GM18951 (cell line): ENCODE results near the gene TMEM163.

ENCODE experiments used
- POLR2A ChIP-seq: IDR thresholded peaks from 4 replicates; pipeline ENCODE4 v1.6.1; 2011; ENCODE audit warnings: mild to moderate bottlenecking; ENCODE audit not compliant: insufficient read length, insufficient read depth; ENCODE audit errors: extremely low read depth
- in situ Hi-C: fragments of 300-500 bp; cut with MboI; formaldehyde crosslinking; loops from one replicate; pipeline ENCODE4 v1.12.0; 2022; ENCODE audit warnings: low sequenced_read_pairs, mixed read lengths, inconsistent platforms; ENCODE audit not compliant: unreplicated experiment

The TMEM163 gene

DNA sequence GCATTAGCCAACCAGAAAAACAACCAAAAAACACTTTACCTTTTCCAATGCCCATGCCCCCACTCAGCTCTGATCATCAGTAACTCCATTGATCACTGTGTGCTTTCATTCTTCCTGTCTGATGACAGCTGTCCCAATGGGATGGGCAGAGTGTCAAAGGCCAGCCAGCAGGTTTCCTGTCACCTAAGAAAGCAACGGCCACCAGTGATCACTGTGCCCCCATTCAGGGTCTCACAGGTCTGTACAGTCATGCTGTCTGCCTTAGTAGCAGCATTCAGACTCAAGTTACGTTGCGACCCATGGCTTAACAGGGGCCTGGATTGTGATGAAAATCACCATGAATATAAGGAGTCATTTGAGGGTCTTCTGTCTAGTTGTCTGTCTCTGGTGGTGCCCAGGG is 280.4 kb downstream of the TMEM163 start:
- in situ Hi-C loops: loop anchor here (25.0 kb wide), 1 partner anchor 551 kb away; no protein-coding TSS in a partner anchor
- no peak for TF ChIP-seq POLR2A

DNA sequence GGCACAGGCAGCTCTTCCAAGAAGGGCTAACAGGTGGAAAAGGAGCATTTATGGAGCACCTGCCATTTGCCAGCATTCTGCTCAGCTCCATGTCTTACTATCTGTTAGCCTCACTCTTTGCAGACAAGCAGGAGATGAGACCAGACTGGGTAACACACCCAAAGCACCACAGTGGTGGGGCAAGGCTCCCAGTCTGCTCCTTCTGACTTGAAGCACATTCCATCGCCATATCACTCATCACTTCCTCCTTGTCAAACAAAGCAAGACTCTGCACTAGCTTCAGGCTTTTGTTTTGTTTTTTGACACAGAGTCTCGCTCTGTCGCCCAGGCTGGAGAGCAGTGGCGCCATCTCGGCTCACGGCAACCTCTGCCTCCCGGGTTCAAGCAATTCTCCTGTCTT is 282.1 kb downstream of the TMEM163 start:
- in situ Hi-C loops: loop anchor here (25.0 kb wide), 1 partner anchor 549 kb away; no protein-coding TSS in a partner anchor
- no peak for TF ChIP-seq POLR2A

- no peak for TF ChIP-seq POLR2A
- in situ Hi-C loops: loop anchor here (25.0 kb wide), 1 partner anchor 549 kb away; no protein-coding TSS in a partner anchor
Observed at GRCh38 chr2:134435936-134436335, 282.9 kb downstream of the TMEM163 start.

DNA sequence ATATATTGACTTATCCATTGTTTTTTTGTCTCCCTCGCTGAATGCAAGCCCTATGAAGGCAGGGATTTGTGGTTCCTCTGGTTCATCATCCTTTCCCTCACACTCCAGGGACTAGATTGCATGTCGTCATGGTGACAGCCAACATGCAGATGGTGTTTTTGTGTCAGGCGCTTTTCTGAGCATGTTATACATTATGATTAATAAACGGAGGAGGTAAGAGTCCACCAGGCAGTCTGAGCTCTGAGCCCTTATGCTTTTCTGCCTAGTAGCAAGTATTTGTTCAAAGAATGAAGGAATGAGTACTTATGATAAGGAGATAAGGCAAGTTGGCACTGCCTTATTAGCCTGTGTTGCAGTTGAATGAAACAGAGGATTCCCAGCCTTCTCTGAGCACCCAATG is 283.3 kb downstream of the TMEM163 start:
- TF ChIP-seq POLR2A: no peak
- in situ Hi-C loops: loop anchor here (25.0 kb wide), 1 partner anchor 548 kb away; no protein-coding TSS in a partner anchor

- in situ Hi-C loops: loop anchor here (25.0 kb wide), 1 partner anchor 547 kb away; no protein-coding TSS in a partner anchor
- no peak for TF ChIP-seq POLR2A
Observed at GRCh38 chr2:134433979-134434378, 284.8 kb downstream of the TMEM163 start.

DNA sequence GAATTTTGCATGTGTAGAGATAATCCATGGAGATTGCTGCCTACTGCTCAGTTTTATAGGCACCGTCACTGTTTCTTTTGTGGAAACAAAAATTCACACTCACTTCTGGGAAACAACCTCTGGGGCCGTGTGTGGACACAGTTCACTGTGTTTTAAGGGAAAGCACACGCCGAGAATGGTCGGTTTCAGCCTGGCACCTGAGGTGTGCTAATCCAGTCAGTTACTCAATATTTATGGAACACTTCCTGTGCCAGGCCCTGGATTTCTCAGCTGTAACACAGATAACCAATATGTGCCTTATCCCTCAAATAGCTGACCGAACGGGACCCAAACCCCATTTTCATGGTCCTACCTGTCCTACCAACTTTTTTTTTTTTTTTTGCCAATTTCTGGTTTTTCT is 285.3 kb downstream of the TMEM163 start:
- no peak for TF ChIP-seq POLR2A
- in situ Hi-C loops: loop anchor here (25.0 kb wide), 1 partner anchor 546 kb away; no protein-coding TSS in a partner anchor

- no peak for TF ChIP-seq POLR2A
- in situ Hi-C loops: loop anchor here (25.0 kb wide), 1 partner anchor 545 kb away; no protein-coding TSS in a partner anchor
Observed at GRCh38 chr2:134432435-134432883, 286.3 kb downstream of the TMEM163 start.

DNA sequence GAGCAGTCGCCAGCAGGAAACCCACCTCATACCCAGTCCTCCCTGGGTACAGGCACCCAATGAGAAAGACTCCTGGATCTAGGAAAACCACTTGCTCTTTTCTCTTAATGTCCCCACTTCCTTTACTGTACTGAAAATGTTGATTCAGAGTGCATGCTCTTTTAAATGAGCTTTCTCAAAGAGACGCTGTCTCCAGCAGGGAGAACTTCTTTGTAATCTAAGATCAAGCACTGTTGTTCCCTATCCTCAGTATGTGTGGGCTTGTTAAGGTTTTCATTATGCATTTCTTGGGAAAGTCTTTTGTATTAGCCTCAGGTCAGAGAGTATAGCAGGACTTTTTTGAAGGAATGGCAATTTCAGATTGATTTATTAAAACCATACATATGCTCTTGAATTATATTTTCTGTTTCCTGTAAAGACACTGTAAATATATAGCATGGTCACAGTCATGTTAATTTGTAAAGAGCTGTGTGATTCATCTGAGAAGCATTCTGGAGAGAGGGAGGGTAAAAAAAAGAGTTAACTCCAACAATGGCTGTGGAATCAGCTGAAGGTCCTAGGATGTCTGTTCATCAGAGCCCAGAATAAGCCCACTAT is 286.9 kb downstream of the TMEM163 start:
- in situ Hi-C loops: loop anchor here (25.0 kb wide), 1 partner anchor 545 kb away; no protein-coding TSS in a partner anchor
- TF ChIP-seq POLR2A: no peak

DNA sequence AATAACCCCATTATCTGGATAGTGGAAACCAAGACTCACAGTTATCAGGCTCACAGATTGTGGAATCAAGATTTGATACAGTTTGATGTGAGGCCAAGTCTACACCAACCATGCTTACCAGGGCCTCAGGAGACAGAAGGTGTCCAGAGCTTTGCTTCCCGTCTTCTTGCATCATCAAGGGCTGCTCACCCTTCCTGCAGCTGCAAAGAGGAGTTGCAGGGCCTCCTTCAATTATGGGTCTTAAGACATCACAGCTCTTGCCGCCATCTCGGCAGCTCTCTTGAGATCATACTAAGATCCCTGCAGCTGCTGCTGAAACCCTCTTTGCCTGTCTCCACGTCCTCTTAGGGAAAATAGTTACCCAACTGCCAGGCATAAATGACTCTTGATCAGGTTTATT is 288.9 kb downstream of the TMEM163 start:
- TF ChIP-seq POLR2A: no peak
- in situ Hi-C loops: loop anchor here (25.0 kb wide), 1 partner anchor 543 kb away; no protein-coding TSS in a partner anchor

DNA sequence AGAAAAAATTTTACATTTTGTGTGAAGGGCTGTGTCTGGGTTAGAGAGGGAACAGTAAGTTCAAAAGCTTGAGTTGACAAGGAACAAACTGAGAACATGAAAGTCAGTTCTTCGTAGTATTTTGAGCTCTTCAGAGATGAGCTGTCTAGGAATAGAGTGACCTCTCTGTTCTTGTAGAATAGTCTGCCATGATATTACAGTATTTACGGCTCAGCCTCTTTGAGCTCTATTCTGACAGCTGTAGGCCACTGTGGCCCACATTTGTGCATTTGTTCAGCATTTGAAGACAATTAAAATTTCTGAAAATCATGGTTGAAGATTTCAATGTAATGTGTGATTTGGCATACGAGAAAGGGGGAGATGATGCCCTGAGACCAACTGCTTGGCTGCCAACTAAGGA is 292.1 kb downstream of the TMEM163 start:
- TF ChIP-seq POLR2A: no peak

GRCh38 chr2:134425724-134426496 is 292.9 kb downstream of the TMEM163 start:
- TF ChIP-seq POLR2A: no peak
- in situ Hi-C loops: loop anchor here (25.0 kb wide), 1 partner anchor 539 kb away; no protein-coding TSS in a partner anchor

More for the DNA sequence above, 292.1 kb downstream of the TMEM163 start:
- in situ Hi-C loops: loop anchor here (25.0 kb wide), 1 partner anchor 539 kb away; no protein-coding TSS in a partner anchor

- TF ChIP-seq POLR2A: no peak
- in situ Hi-C loops: no loop called here
Observed at GRCh38 chr2:134421556-134422328, 297.1 kb downstream of the TMEM163 start.

GRCh38 chr2:134420920-134421319 is 297.9 kb downstream of the TMEM163 start:
- in situ Hi-C loops: no loop called here

More at GRCh38 chr2:134420920-134421319, 297.9 kb downstream of the TMEM163 start:
- TF ChIP-seq POLR2A: no peak
